Lung (tissue), 12 donors: Measurements from ENCODE around the gene CD86. TPM values are rescaled to one million over a fixed set of nuclear protein-coding genes. Genes with fewer than 3 reads are reported as not detected.

Experiments used
- ATAC-seq: fragments of 200-7000 bp; cut with Tn5 transposase; one replicate; pipeline ENCODE4 v1.9.1; 2020; ENCODE audit warnings: moderate number of reproducible peaks; ENCODE audit not compliant: insufficient read depth, low FRiP score
- DNase-seq, 3 donors: peaks; one replicate each; pipeline ENCODE4 v3.0.0-alpha.2; 2013 to 2017
- H3K27ac ChIP-seq, 2 donors: one replicate each; pipeline ENCODE4 v1.5.1; 2013; ENCODE audit warnings: mild to moderate bottlenecking in 2 of 2, moderate library complexity in 2 of 2, control low read depth in 1 of 2, inconsistent platforms in 1 of 2, low read depth in 1 of 2, low read length in 1 of 2
- H3K27me3 ChIP-seq, 3 donors: one replicate each; pipeline ENCODE4 v1.5.1; 2013; ENCODE audit warnings: low read length in 2 of 3; ENCODE audit not compliant: control insufficient read depth in 3 of 3, insufficient read depth in 3 of 3
- H3K36me3 ChIP-seq, 4 donors: one replicate each; pipeline ENCODE4 v1.5.1; 2013; ENCODE audit warnings: low read length in 4 of 4, mild to moderate bottlenecking in 1 of 4, moderate library complexity in 1 of 4; ENCODE audit not compliant: control insufficient read depth in 4 of 4, insufficient read depth in 4 of 4
- H3K4me1 ChIP-seq, 5 donors: one replicate each; pipeline ENCODE4 v1.5.1; 2013; ENCODE audit warnings: low read length in 5 of 5, mild to moderate bottlenecking in 2 of 5, moderate library complexity in 1 of 5; ENCODE audit not compliant: control insufficient read depth in 5 of 5, insufficient read depth in 5 of 5
- H3K4me3 ChIP-seq: one replicate; pipeline ENCODE4 v1.5.1; 2013; ENCODE audit warnings: mild to moderate bottlenecking, control low read depth, moderate library complexity
- H3K9ac ChIP-seq, 2 donors: one replicate each; pipeline ENCODE4 v1.5.1; 2013; ENCODE audit warnings: low read length in 2 of 2, control low read depth in 1 of 2; ENCODE audit not compliant: insufficient read depth in 1 of 2
- H3K9me3 ChIP-seq, 4 donors: one replicate each; pipeline ENCODE4 v1.5.1; 2013; ENCODE audit warnings: low read length in 3 of 4, mild to moderate bottlenecking in 1 of 4, moderate library complexity in 1 of 4; ENCODE audit not compliant: control insufficient read depth in 4 of 4, insufficient read depth in 3 of 4
- WGBS, 2 donors: extraction: QIAGEN DNeasy Blood & Tissue Kit; methylation state at CpG; one replicate each; pipeline ENCODE4 v1.1.7; 2013; 5-methylcytosine and 5-hydroxymethylcytosine counted together
- polyA plus RNA-seq, 2 donors: library from polyadenylated mRNA; stranded (reverse); fragments of 200-250 nt; gene quantifications; one replicate each; pipeline ENCODE4 v1.2.1, GENCODE V29; 2013
- total RNA-seq, 2 donors: library from RNA; depleted of rRNA in 1 of 2; stranded (reverse); fragments of >200 nt in 1 of 2; gene quantifications; one replicate each; pipeline ENCODE4 v1.2.1, GENCODE V29; 2014 to 2021
- TF ChIP-seq, protein P1 (sequence below): IDR thresholded peaks from 2 replicates; pipeline ENCODE4 v1.5.1; 2012; ENCODE audit warnings: mild to moderate bottlenecking; ENCODE audit errors: control extremely low read depth, extremely low read depth
- donor health status: control.
- donor health status: control.
- donor health status: Bipolar disorder and iron deficiency.
- donor health status: healthy.
- donor health status: DM: yes; HTN: yes; CAD: no.

The CD86 gene
- total and polyA plus RNA-seq, 4 donors = 8.0 to 11.5 (median 10.7) TPM

DNA sequence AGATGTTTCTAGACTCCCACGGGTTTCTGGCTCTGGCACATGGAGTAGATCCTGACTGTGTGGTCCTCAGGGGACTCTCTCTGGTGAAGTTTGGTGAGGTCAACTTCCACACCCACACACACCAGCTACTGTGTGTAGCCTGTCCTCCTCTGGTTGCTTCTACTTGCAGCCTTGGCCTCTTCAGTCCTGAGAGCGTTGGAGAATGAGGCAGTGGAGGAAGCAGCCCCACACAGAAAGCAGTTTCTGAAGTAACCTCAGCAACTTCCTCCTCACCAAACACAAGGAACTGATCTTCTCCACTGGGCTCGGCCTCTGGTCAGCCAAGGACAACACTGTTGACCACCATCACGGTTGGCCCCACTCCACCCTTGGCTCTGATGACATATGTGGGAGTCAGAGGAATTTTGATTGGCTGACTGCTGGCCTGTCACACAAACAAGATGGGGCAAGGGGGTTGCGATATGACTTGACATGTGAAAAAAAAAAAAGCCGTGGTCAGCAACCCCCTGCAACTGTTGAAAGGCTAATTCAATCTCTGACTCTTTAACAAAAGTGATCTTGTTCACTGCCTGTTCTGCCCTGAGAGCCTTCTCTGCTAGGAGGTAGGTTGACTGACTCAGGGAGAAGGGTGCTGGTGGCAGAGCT lies 19.6 kb downstream of the CD86 start:
- no peak for DNase-seq

DNA sequence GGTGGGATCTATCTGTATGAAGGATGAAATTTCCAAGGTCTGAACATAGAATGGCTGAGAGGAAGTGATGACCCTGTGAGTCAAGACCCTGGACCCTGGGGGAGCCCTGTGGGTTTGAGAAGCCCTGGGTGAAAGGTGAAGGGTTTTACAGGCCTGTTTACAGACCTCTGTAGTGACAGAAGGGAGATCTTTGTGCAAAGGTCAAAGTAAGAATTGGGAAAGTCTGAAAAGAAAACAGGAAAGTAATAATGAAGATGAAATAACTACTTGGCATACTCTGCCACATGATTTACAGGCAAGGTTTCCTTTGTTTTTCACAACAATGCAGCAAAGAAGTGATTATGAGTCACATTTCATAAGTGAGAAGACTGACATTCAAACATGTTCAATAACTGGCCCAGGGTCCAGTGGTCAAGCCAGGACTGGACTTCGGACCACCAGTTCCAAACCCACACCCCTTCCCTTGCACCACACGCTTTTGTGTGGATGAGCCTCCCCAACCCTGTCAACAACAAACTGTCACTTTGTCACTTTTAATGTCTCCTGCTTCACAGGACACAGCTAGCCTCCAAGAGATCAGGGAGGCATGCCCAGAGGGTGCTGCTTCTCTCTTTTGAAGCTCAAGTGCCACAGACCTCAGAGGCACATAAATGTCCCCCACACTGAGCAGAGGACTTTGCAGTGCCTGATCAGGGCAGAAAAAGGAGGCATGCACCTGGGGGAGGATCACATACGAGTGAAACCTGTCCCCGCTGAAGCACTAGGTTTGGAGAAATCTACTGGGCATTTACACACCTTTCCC lies 21.5 kb downstream of the CD86 start:
- H3K9ac ChIP-seq = no peak overlapping the region
- H3K27ac ChIP-seq = no peak overlapping the region
- no peaks in the 10 kb centered on the region for H3K4me1 ChIP-seq
- no peaks in the 10 kb centered on the region for H3K36me3 ChIP-seq
- no peaks in the 10 kb centered on the region for H3K9me3 ChIP-seq
- no peaks in the 10 kb centered on the region for H3K27me3 ChIP-seq
- ATAC-seq = no peak
- no peak overlapping the region for H3K4me3 ChIP-seq
- WGBS, 2 donors = 62 to 76% methylated on average over 4 of the region's 4 CpGs
- TF ChIP-seq, protein P1, sequence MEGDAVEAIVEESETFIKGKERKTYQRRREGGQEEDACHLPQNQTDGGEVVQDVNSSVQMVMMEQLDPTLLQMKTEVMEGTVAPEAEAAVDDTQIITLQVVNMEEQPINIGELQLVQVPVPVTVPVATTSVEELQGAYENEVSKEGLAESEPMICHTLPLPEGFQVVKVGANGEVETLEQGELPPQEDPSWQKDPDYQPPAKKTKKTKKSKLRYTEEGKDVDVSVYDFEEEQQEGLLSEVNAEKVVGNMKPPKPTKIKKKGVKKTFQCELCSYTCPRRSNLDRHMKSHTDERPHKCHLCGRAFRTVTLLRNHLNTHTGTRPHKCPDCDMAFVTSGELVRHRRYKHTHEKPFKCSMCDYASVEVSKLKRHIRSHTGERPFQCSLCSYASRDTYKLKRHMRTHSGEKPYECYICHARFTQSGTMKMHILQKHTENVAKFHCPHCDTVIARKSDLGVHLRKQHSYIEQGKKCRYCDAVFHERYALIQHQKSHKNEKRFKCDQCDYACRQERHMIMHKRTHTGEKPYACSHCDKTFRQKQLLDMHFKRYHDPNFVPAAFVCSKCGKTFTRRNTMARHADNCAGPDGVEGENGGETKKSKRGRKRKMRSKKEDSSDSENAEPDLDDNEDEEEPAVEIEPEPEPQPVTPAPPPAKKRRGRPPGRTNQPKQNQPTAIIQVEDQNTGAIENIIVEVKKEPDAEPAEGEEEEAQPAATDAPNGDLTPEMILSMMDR = no peak
- DNase-seq = no peak

More for the DNA sequence above, 19.6 kb downstream of the CD86 start:
- Histone ChIP-seq H3K36me3 (no peaks in the 10 kb centered on the region), H3K9me3 (no peaks in the 10 kb centered on the region), H3K4me3 (no peak overlapping the region), H3K27ac (no peak overlapping the region), H3K27me3 (no peaks in the 10 kb centered on the region), H3K9ac (no peak overlapping the region), H3K4me1 (no peaks in the 10 kb centered on the region)
- peak; percentile 79 for ATAC-seq
- WGBS, 2 donors = 46 to 61% methylated on average over 6 of the region's 6 CpGs
- TF ChIP-seq, protein P1 = no peak

DNA sequence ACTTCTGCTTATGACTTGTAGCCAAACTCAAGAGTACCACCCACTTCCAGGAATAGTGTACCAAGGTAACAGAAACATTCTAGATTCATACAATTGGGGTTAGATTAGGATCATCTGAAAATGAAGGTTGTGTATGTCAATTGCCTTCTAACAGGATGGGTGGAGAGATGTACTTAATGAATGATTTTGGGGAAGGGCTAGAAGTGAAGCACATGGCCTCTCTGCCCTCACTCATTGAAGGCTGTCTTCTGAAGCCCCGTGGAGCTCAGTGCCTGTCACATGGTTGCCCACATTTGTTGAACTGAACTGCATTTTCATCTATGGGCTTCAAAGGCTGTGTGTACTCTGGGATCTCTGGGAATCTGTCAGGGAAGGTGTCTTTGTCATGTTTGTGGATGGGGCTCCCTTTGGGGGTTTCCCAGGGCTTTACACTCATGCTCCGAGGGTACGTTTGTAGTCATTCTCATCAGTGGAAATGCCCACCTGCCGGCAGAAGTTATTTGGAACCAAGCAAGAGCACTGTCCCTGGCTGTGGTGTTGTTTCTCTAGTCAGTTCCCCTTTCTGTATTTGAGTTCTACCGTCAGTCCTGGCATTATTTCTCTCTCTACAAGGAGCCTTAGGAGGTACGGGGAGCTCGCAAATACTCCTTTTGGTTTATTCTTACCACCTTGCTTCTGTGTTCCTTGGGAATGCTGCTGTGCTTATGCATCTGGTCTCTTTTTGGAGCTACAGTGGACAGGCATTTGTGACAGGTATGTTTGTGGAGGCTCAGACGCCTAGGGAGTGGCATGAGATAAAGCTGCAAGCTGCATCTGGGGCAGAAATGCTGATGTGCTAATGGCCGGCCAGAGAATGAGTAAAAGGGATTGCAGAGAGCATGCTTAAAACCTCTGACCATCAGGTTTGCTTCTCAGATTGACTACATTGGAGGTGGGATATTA lies 22.4 kb downstream of the CD86 start:
- DNase-seq (no peak), ATAC-seq (no peak)
- 43 to 46% methylated on average over 9 of the region's 9 CpGs for WGBS, 2 donors
- Histone ChIP-seq H3K4me3 (no peak overlapping the region), H3K36me3 (no peaks in the 10 kb centered on the region), H3K9me3 (no peaks in the 10 kb centered on the region), H3K9ac (no peak overlapping the region), H3K27me3 (no peaks in the 10 kb centered on the region), H3K27ac (no peak overlapping the region), H3K4me1 (no peaks in the 10 kb centered on the region)
- TF ChIP-seq, protein P1 = no peak
